ENCODE data around the gene FAM156A.
A peak's percentile ranks its signal among the peaks of the same experiment; 100 is the strongest.
"Not testable (repeated sequence)": the region's sequence is repeated elsewhere in the genome, so short reads cannot be mapped to it uniquely, and the experiment has no call there.

The FAM156A gene, protein sequence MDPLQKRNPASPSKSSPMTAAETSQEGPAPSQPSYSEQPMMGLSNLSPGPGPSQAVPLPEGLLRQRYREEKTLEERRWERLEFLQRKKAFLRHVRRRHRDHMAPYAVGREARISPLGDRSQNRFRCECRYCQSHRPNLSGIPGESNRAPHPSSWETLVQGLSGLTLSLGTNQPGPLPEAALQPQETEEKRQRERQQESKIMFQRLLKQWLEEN

DNA sequence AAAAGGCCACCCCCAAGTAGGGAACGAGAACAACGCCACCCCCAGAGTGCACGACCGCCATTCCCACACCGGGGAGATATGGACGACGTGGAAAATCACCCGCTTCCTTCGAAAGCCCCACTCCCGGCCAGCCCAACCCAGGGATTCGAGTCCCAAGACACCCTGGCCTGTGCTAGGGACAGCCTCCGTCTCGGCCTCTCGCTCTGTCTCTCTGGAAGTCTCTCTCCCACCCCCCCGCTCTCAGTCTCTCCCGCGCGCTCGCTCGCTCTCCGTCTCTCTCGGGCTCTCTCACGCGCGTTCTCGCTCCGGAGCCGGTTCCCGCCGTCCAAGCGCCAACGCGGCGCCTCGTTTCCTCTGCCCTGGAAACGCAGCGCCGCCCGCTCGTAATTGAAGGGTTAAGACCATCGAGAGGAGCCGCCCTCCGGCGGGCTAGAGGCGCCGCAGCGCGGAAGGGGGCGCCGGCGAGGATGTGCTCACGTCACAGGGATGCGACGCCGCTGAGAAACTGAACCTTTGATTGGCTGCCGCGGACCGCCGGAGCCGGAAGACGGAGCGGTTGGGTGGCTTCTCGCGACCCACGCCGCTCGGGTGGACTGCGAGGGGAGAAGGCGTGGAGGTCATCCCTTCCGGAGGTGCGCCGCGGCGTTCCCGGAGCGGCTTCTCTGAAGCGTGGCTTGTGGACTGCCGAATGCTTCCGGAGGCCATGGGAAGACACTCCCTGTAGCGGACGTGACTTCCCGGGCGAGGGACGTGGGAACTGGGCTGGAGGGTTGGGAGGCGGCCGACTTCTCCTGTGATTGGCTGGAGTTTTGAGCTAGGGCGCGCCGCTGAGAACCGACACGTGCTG, at the start of gene FAM156A:
TSS of gene FAM156A (minus strand) at position 406 of the 847 bp plus-strand sequence. CDS start 9,930 bp downstream, outside the sequence.
- not testable (repeated sequence) for DNase-seq

DNA sequence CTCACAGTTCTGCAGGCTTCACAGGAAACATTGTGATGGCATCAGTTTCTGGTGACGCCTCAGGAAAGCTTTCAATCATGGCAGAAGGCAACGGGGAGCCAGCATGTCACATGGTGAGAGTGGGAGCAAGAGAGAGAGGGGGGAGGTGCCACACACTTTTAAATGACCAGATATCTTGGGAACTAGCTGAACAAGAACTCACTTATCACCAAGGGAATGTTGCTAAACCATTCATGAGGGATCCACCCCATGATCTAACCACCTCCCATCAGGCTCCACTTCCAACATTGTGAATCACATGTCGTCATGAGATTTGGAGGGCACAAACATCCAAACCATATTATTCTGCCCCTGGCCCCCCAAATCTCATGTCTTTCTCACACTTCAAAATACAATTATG, 47.0 kb upstream of the FAM156A start:
- no peak for DNase-seq

DNA sequence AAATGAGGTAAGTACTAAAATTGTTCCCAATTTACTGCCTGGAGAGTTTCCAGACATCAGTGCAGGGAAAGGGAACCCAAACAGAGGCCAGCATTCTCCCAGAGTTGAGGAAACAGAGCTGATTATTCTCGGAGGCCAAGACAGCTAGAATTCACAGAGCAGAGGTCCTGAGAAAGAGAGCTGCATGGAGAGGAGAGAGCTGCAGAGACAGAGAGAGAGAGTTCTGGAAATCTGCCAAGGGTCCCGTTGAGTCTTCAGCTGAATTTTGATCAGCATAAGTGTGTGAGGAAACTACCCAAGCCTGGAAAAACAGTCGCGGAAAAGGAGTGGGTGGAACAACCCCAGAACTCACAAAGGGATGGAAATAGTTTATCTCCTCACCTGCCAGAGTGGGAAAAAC, 46.5 kb upstream of the FAM156A start:
- no peak for DNase-seq

DNA sequence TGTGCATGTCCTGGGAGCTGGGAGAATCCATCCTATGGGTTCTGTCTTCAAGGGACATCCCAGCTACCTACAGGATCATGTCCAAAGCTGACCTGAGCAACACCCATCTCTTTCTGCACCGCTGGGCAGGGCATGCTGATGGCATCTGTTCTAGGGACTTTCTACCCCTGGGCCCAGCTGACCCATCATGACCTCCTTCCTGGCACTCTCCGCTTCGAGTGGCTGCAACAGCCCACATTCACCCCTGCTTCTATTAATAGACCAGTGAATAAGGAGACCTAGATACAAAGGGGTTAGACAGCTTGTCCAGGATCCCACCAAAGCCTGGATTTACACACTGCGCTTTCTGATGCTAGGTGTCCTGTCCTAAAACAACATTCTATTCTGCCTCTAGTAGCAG, 45.7 kb upstream of the FAM156A start:
- DNase-seq: no peak

DNA sequence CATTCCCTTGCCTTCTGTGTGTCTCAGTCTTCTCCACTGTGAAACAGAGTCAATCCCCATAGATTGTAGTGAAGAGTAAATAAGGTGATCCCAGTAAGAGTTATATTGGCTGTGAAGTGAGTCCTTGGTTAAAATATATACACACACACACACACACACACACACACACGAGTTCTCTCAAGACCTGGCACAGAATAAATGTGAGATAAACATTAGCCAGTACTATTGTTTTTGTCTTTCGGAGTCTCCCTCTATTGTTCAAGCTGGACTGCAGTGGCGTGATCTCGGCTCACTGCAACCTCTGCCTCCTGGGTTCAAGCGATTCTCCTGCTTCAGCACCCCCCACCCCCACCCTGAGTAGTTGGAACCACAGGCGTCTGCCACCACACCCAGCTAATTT, 44.8 kb upstream of the FAM156A start:
- DNase-seq: no peak

DNA sequence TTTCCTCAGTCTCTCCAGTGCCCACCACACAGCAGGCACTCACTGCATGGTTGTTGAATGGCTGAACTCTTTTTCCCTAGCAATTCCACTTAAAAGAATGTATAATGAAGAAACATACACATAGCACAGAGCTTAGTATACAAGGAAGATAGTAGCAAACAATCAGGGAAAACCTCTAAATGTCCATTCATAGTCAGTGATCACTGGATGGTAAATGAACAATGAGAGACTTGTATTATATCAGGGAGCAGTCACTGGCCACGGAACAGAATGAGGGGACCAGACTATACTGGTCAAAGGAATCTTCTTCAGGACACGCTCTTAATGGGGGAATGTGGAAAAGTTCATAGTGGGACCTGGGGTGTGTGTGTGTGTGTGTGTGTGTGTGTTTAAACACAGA, 43.6 kb upstream of the FAM156A start:
- no peak for DNase-seq

DNA sequence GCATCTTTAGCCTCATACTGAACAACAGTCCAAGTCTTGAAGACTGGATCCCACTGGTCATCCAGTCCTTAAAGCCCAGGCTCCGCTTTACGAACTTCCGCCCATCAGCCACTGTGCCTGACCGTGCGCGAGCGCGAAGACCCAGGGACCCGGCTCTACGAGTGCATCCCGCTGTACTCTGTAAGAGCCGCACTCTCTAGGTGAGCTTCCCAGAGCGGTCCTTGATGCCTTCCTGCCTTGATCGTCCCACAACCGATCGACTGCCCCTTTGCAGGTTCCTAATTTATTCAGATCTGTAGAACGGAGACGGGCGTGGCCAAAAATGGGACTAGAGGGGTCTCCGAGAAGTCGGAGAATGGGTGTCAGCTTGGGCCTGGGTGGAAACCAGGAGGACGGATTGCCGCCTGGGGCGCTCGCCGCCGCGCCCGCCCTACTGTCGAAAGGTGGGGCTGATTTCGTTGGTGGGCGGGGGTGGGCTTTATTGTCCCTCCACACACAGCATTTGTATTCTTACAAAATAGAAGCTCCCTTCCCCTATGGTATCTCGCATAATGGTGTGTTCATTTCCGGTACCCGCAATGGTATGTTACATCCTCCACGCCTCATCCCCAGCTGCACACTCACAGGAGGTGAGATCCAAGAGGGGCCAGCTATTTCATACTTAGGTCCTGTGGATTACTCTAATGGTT, 42.3 kb upstream of the FAM156A start:
- DNase-seq: no peak

DNA sequence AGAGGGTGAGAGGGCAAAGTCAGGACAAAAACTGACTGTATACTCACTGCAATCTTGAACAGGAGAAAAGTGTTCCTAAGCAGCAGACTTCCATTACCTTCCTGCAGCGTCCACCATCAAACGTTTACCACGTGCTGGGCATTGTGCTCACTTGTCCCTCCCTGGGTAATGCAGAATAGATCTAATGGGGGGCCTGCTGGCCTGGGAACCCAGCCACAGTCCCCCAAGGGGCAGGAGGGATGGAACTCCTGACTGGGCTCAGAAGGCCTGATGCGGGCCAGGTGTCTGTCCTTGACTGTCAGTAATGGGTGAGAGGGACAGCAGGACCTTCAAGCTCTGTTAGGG, 37.6 kb upstream of the FAM156A start:
- no peak for DNase-seq

DNA sequence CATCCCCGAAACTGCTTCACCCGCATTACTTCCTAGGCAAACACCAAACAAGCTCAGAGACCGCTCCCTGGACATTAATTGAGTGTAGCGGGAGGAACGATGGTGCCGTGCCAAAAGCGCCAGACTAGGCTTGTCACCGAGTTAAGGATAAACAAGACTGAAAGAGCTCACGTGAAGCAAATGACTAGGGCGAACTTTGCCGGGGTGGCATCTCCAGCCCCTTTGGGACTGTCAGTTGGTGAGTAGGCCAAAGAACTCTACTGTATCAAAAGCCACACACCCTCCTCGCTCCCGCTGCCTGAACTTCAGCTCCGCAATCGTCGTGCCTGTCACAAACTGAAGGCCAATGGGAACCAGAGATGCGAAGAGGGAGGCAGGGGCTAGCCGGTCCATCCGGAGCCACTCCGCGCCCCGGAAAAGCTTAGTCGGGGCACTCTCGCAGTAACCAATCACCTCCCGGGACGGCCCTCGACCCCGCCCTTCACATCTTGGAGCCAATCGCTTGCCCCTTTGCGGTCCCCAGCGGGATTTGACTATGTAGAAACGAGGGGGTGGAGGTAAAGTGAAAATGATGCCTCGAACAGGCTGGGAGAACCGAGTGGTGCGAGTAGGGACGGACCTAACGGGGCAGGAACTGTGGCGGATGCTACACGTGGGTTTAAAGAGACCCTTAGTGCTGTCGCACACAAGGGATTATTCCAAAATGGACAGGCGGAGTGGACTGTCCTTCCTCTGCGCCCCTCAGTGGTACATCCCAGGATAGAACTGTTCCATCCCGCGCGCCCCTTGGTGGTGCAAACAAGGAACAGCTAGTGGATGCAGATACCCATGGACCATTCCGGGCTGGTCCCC, 37.0 kb upstream of the FAM156A start:
- DNase-seq: peak; percentile 98

DNA sequence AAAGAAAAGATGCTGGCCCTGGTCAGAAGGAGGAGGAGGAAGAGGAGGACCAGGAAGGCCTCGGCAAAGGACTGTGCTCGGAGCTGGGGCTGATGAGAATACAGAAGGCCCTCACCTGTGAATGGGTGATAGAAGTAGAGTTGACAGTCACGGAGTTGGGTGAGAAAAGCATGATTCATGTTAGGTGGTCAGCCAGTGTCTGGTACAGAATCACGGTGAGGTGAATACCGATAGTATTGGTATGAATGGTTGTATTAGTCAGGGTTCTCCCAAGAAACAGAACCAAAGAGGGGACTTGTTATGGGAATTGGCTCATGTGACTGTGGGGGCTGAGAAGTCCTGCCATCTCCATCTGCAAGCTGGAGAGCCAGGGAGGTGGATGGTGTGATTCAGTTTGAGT, 32.5 kb upstream of the FAM156A start:
- DNase-seq: no peak

DNA sequence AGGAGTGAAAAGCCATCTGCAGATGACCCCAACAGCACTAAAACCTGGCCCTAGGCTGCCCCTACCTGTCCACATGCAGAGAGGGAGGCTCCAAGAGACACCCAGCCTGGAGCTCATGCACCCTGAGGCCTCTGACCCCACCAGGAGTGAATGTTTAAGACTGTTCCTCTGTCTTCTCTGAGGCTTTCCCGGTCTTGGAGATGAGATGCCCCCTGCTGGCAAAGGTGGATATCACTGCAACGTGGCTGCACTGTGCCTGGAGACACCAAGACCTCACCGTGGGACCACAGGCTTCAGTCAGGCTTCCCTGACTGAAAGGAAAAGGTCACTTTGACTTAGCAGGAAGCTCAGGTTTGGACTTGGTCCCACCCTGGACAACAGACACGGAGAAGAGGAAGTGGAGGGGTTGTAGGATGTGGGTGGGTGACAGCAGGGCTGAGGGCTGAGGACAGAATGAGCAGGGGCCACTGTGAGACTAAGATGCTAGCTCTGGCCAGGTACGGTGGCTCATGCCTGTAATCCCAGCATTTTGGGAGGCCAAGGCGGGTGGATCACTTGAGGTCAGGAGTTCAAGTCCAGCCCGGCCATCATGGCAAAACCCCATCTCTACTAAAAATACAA, 31.8 kb upstream of the FAM156A start:
- DNase-seq: peak; percentile 74

DNA sequence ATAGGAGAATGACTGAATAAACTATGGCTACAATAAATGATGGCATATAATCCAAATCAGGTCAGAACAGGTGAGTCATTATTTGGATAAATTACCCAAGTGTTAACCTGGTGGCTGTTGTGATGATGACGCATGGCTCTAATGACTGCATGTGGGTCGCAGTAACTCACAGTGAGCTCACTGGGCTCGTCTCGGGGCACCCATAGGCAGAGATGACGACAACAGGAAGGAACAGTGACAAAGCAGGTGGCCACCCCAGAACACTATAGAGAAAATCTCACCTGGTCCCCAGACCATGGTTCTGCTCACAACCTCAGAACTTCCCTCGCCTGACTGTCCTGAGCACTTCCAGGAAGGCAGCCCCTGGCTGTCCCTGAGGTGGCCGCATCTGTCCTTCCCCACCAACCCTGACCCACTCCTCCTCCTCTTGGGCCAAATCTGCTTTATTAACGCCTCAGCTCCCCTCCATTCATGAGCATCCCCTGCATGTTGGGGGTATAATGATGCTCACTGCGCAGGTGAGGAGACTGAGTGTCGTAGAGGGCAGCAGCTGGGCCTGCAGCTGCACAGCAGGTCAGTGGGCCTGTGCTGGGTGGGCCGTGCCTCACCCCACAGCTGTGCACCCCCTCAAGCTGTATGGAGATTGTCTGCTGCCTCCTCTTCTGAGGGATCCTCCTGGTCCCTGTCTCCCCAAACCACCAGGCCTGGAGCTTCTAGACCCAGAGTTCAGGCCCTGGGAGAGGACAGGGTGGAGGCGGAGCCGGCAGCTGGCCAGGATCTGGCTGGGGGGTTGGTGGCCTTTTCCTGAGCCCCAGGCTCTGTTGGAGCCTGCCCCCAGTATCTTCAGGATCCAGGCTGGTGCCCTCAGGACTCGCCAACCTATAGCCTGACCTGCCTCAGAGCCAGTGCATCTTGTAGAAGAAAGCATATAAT, 30.9 kb upstream of the FAM156A start:
- DNase-seq: peak; percentile 84

DNA sequence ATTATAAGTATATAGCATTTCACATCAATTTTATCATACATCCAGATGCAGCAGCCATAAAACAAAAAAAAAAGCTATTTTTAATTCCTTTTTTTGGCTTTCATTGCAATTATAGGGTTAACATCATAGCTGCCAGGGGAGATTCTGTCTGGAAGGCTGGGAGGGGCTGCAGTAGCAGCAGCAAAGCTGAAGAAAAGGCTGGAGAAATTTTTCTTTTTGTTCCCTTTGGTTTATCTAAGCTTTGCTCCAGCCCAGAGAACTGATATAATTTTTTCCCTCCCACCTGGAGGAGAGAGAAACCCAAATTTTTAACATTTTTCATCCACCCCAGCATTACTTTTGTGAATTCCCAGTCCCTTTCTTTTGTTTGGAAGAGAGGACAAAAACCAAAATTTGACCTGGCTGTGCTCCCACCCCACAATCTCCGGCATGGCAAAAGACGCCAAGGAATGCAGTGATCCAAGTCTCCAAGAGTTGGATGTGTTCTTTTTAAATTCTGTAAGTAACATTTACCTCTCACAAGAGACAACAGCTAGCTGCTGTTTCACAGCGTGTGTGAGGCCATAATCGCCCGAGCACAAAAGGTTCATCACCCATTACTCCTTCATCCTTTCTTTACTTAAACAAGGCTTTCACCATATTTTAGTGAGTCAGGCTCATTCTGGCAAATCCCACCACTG, 25.1 kb upstream of the FAM156A start:
- no peak for DNase-seq

DNA sequence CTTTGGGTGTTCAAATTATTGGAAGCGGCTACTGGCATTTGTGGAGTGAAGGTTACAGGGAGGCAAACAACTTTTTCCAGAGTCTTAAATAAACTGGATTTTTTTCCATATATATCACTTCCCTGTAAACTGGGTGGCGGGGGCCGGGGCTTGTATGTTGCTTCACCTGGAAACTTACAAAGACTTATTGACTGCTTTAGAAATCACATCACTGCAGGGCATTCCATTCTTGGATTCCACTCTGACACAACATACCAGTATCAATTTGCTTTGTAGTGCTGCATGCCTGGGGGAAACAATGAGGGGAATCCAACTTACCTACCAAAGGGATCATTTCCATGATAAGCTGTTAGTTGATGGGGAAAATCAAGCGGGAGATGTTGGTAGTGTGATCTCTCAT, 21.7 kb upstream of the FAM156A start:
- DNase-seq: no peak

DNA sequence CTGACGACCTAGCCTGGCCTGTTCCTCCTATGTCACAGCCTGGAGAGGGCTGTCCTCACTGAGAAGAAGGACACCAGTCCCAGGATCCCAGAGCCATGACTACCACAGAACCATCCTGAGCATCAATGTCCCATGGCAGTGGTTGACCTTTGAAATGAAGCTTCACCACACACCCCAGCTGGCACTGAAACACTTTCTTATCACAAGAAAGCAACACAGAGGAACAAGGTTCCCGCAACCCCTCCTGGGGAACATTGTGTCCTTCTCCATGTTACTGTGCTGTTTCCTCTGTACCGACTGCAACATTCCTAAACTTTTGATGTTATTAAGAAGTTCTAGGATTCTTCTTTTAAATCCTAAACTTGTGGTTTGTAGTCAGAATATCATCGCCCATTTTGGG, 21.2 kb upstream of the FAM156A start:
- no peak for DNase-seq

DNA sequence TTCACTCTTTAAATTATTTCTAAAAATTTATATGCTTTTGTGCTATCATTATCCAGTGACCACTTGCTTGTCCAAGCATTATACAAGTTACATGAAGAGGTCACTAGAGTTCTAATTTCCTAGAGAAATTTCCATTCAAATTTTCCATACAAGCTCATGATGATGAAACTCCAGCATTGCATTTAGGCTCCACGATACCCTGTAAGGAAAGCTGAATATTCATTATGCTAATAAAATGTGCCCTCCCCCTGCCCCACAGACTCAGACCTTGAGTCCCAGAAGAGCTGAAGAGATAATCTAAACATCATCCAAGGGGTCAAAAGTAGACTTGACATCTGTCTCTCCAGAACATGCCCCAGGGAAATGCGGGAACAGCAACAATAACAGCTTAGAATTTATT, 19.6 kb upstream of the FAM156A start:
- DNase-seq: no peak

DNA sequence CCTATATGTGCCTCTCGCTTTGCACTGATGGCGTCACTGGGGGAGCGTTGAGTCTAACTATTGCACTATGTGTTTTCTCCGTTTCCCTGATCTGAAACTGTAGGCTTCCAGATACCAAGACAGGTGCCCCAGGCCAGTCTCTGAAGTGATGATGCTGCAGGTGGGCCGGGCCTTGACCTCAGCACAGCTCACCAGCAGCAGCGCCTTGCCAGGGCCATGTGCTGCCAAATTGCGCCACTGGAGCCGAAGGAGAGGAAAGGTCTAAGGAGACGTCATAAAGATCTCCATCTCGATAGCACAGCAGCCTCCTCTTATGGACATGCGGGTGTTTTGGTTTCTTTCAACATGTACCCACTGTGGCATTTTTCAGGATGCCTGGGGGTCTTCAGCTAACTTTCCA, 17.3 kb upstream of the FAM156A start:
- not testable (repeated sequence) for DNase-seq

DNA sequence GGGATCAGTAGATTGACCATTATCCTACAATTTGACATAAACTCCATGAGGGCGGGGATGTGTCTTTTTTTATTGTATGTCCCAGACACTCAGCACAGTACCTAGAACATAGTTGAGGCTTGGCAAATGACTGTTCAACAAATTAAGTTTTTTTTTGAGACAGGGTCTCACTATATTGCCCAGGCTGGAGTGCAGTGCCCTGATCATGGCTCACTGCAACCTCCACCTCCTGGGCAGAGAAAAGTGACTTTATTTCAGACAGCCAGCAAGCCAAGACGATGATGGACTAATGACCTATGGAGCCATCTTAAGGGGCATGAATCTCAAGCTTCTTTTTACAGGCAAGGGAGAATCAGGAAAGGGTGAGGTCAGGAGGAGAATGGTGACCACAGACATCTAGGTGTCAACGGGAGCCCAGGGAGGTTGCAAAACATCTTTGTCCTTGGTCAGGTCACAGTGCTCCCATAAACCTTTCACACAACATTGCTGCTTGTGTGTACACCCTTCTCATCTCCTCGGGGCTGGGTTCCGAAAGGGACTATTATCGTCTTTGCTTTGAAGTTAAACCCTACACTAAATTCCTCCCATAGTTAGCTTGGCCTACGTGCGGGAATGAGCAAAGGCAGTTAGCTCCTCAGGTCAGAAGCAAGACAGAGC, 16.1 kb upstream of the FAM156A start:
- not testable (repeated sequence) for DNase-seq

DNA sequence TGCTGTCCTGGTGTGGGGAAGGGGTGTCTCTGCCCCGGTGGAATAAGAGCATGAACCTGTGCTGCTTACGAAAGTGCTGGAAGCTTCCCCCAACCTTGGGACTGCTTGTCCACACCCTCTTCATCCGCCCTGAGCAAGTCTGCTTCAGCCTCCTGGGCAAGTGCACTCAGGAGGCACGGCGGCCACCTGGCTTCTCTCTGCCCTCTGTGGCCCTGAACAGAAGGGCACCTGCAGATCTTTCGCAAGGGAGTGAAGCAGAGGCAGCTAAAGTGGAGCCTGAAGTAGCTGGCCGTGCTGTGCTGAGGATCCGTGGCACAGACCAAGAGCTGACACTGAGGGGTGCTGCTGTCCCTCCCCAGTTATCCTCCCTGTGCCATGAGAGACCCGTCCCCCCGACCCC, 9.6 kb upstream of the FAM156A start:
- DNase-seq: not testable (repeated sequence)

Measured in DMS53 (cell line).